Measurements from ENCODE around the gene ZGRF1. TPM values are rescaled to one million over a fixed set of nuclear protein-coding genes. Genes with fewer than 3 reads are reported as not detected.

ZGRF1 gene
- total and polyA plus RNA-seq, 7 donors: 0.46 to 5.3 (median 3.6) TPM

- DNase-seq: no peak
- Histone ChIP-seq H3K4me3 (no peak overlapping the region), H3K27ac (no peak overlapping the region), H3K9me3 (no peaks in the 10 kb centered on the region), H3K36me3 (peaks cover 8 to 93% (median 37%) of the 10 kb centered on the region in 4 donors), H3K4me1 (no peaks in the 10 kb centered on the region), H3K27me3 (no peaks in the 10 kb centered on the region)
- intact Hi-C loops (cut with DNase I): no loop called here
- 91 to 96% methylated on average over 5 of the region's 5 CpGs for WGBS, 2 donors
- TF ChIP-seq CTCF (IDR thresholded peaks at IDR 0.05) (no peak), EP300 (IDR thresholded peaks at IDR 0.05) (no peak), POLR2AphosphoS5 (IDR thresholded peaks at IDR 0.05) (no peak), POLR2A (IDR thresholded peaks at IDR 0.05) (no peak)
These were observed 18.6 kb upstream of the ZGRF1 start for GRCh38 chr4:112655270-112655669.

- Histone ChIP-seq H3K4me3 (no peak overlapping the region), H3K9me3 (no peaks in the 10 kb centered on the region), H3K36me3 (peaks cover 9 to 99% (median 38%) of the 10 kb centered on the region in 4 donors), H3K27me3 (no peaks in the 10 kb centered on the region), H3K4me1 (no peaks in the 10 kb centered on the region), H3K27ac (no peak overlapping the region)
- intact Hi-C loops (cut with DNase I): no loop called here
- TF ChIP-seq POLR2AphosphoS5 (IDR thresholded peaks at IDR 0.05): no peak
- TF ChIP-seq EP300 (IDR thresholded peaks at IDR 0.05): no peak
- no peak for TF ChIP-seq POLR2A (IDR thresholded peaks at IDR 0.05)
- TF ChIP-seq CTCF (IDR thresholded peaks at IDR 0.05): no peak
- DNase-seq: no peak
- 71 to 73% methylated on average over 1 of the region's 1 CpG for WGBS, 2 donors
These were observed 15.5 kb upstream of the ZGRF1 start for GRCh38 chr4:112652216-112652615.

- TF ChIP-seq EP300 (IDR thresholded peaks at IDR 0.05) (no peak), POLR2A (IDR thresholded peaks at IDR 0.05) (no peak), CTCF (IDR thresholded peaks at IDR 0.05) (no peak), POLR2AphosphoS5 (IDR thresholded peaks at IDR 0.05) (no peak)
- Histone ChIP-seq H3K9me3 (no peaks in the 10 kb centered on the region), H3K27ac (no peak overlapping the region), H3K27me3 (no peaks in the 10 kb centered on the region), H3K36me3 (peaks cover 9 to 100% (median 44%) of the 10 kb centered on the region in 4 donors), H3K4me1 (no peaks in the 10 kb centered on the region), H3K4me3 (no peak overlapping the region)
- DNase-seq: no peak
- intact Hi-C loops (cut with DNase I): no loop called here
These were observed 14.9 kb upstream of the ZGRF1 start for GRCh38 chr4:112651641-112652040.

DNA sequence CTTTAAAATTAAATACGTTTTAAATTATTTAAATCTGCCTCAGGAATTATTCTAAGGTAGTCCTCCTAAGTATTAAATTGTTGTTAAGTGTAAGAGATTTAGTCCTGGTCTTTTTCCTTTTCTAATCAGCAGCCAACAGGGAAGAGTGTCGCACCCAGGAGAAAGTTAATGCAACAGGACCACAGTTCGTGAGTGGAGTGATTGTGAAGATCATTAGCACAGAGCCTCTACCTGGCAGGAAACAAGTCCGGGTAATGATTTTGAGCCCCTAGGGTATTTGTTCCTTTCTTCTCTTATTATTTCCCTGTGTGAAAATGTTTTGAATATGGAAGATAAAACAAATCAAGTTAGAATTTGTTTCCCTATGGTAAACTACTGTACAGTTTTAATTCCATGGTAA is 13.6 kb upstream of the ZGRF1 start:
- Histone ChIP-seq H3K9me3 (no peaks in the 10 kb centered on the region), H3K4me1 (no peaks in the 10 kb centered on the region), H3K4me3 (no peak overlapping the region), H3K36me3 (peaks cover 9 to 100% (median 54%) of the 10 kb centered on the region in 4 donors), H3K27me3 (no peaks in the 10 kb centered on the region), H3K27ac (no peak overlapping the region)
- TF ChIP-seq EP300 (IDR thresholded peaks at IDR 0.05) (no peak), POLR2A (IDR thresholded peaks at IDR 0.05) (no peak), POLR2AphosphoS5 (IDR thresholded peaks at IDR 0.05) (no peak), CTCF (IDR thresholded peaks at IDR 0.05) (no peak)
- 75 to 87% methylated on average over 4 of the region's 4 CpGs for WGBS, 2 donors
- DNase-seq: no peak
- intact Hi-C loops (cut with DNase I): no loop called here

DNA sequence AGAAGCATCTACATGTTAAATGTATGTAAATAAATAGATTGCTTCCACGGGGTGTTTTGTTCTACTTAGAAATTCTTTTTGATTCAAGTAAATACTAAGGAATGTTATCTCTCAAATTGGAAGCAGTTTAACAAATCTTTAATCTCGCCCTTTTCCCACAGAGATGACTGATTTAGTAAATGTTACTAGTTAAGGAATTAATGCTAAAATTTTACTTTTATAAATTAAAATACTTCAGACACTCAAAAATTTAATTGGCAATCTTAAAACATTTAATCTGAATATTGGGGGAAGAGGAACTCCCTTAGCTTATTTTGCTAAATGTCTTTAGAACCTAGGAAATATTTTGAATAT is 12.3 kb upstream of the ZGRF1 start:
- Histone ChIP-seq H3K4me3 (no peak overlapping the region), H3K36me3 (peaks cover 9 to 97% (median 54%) of the 10 kb centered on the region in 4 donors), H3K27ac (no peak overlapping the region), H3K4me1 (no peaks in the 10 kb centered on the region), H3K9me3 (no peaks in the 10 kb centered on the region), H3K27me3 (no peaks in the 10 kb centered on the region)
- intact Hi-C loops (cut with DNase I): no loop called here
- TF ChIP-seq POLR2AphosphoS5 (IDR thresholded peaks at IDR 0.05) (no peak), CTCF (IDR thresholded peaks at IDR 0.05) (no peak), EP300 (IDR thresholded peaks at IDR 0.05) (no peak), POLR2A (IDR thresholded peaks at IDR 0.05) (no peak)
- 57 to 62% methylated on average over 2 of the region's 2 CpGs for WGBS, 2 donors
- no peak for DNase-seq

All from sigmoid colon (tissue), 7 donors.